ENCODE results near the gene ISCA2. TPM values are rescaled to one million over a fixed set of nuclear protein-coding genes. Genes with fewer than 3 reads are reported as not detected.
"Not testable (repeated sequence)": the region's sequence is repeated elsewhere in the genome, so short reads cannot be mapped to it uniquely, and the experiment has no call there.

Gene ISCA2
- total RNA-seq, 1 donor from 2014 or later: 35.3 TPM

- Mint-ChIP-seq H3K4me1 (peaks cover 3% of the 10 kb centered on the region), H3K9me3 (no peaks in the 10 kb centered on the region), H3K27ac (no peak overlapping the region), H3K4me3 (no peak overlapping the region), H3K36me3 (ENCODE audit: low read depth) (no peaks in the 10 kb centered on the region), H3K27me3 (no peaks in the 10 kb centered on the region)
- ChIA-PET POLR2A (no interaction called here), CTCF (no interaction called here)
- DNase-seq (no peak), ATAC-seq (ENCODE audit: low read depth) (no peak)
- intact Hi-C loops (cut with micrococcal nuclease): no loop called here
- TF ChIP-seq CTCF (IDR thresholded peaks at IDR 0.05): no peak
These were observed 40.0 kb downstream of the ISCA2 start for GRCh38 chr14:74533576-74533975.

GRCh38 chr14:74535756-74536325 lies 42.3 kb downstream of the ISCA2 start:
- Mint-ChIP-seq H3K9me3 (no peaks in the 10 kb centered on the region), H3K27ac (no peak overlapping the region), H3K4me3 (no peak overlapping the region), H3K27me3 (no peaks in the 10 kb centered on the region), H3K36me3 (ENCODE audit: low read depth) (no peaks in the 10 kb centered on the region), H3K4me1 (peaks cover 3% of the 10 kb centered on the region)
- DNase-seq: no peak
- CTCF ChIA-PET: no interaction called here
- intact Hi-C loops (cut with micrococcal nuclease): no loop called here
- POLR2A ChIA-PET: no interaction called here
- ATAC-seq (ENCODE audit: low read depth): no peak
- TF ChIP-seq CTCF (IDR thresholded peaks at IDR 0.05): no peak

- DNase-seq; CTCF ChIA-PET; H3K4me1 Mint-ChIP-seq; H3K36me3 Mint-ChIP-seq (ENCODE audit: low read depth); POLR2A ChIA-PET; ATAC-seq (ENCODE audit: low read depth); H3K9me3 Mint-ChIP-seq; H3K4me3 Mint-ChIP-seq; H3K27ac Mint-ChIP-seq; intact Hi-C loops (cut with micrococcal nuclease); H3K27me3 Mint-ChIP-seq: not testable (repeated sequence)
These were observed 42.8 kb downstream of the ISCA2 start for GRCh38 chr14:74536336-74536735.

- Mint-ChIP-seq H3K27me3 (peaks cover 3% of the 10 kb centered on the region), H3K9me3 (no peaks in the 10 kb centered on the region), H3K36me3 (ENCODE audit: low read depth) (no peaks in the 10 kb centered on the region), H3K27ac (no peak overlapping the region), H3K4me3 (no peak overlapping the region), H3K4me1 (no peaks in the 10 kb centered on the region)
- DNase-seq (no peak), ATAC-seq (ENCODE audit: low read depth) (no peak)
- no peak for TF ChIP-seq CTCF (IDR thresholded peaks at IDR 0.05)
- POLR2A ChIA-PET: interaction anchor here (0.6 kb wide), 1 partner anchor 206 kb away, joined by 6 read pairs; no protein-coding TSS in a partner anchor
- CTCF ChIA-PET: no interaction called here
- intact Hi-C loops (cut with micrococcal nuclease): no loop called here
These were observed 45.1 kb downstream of the ISCA2 start for GRCh38 chr14:74538411-74539391.

- peaks cover 6% of the 10 kb centered on the region for H3K27me3 Mint-ChIP-seq
- no peaks in the 10 kb centered on the region for H3K9me3 Mint-ChIP-seq
- DNase-seq (no peak), ATAC-seq (ENCODE audit: low read depth) (no peak)
- H3K4me3 Mint-ChIP-seq: no peak overlapping the region
- TF ChIP-seq CTCF (IDR thresholded peaks at IDR 0.05): no peak
- intact Hi-C loops (cut with micrococcal nuclease): no loop called here
- H3K4me1 Mint-ChIP-seq: no peaks in the 10 kb centered on the region
- CTCF ChIA-PET: no interaction called here
- H3K27ac Mint-ChIP-seq: no peak overlapping the region
- POLR2A ChIA-PET: interaction anchor here (0.6 kb wide), 2 partner anchors 206 to 806 kb away, joined by 3 to 6 read pairs; no protein-coding TSS in a partner anchor
- H3K36me3 Mint-ChIP-seq (ENCODE audit: low read depth): no peaks in the 10 kb centered on the region
These were observed 45.9 kb downstream of the ISCA2 start for GRCh38 chr14:74539503-74539902.
